ENCODE data around the gene NANOG.
"Not testable (repeated sequence)": the region's sequence is repeated elsewhere in the genome, so short reads cannot be mapped to it uniquely, and the experiment has no call there.

NANOG gene

GRCh38 chr12:7806863-7807487 lies 17.8 kb downstream of the NANOG start:
- DNase-seq = peak; percentile 36

- DNase-seq = not testable (repeated sequence)
Observed at GRCh38 chr12:7825754-7826153, 36.6 kb downstream of the NANOG start.

- not testable (repeated sequence) for DNase-seq
Observed at GRCh38 chr12:7829737-7830136, 40.5 kb downstream of the NANOG start.

- DNase-seq = peak; percentile 34
Observed at GRCh38 chr12:7832059-7832696, 43.0 kb downstream of the NANOG start.

- DNase-seq = not testable (repeated sequence)
Observed at GRCh38 chr12:7833201-7833600, 44.0 kb downstream of the NANOG start.

GRCh38 chr12:7833831-7834230 lies 44.6 kb downstream of the NANOG start:
- DNase-seq = no peak

- DNase-seq = no peak
Observed at GRCh38 chr12:7834701-7835100, 45.5 kb downstream of the NANOG start.

- no peak for DNase-seq
Observed at GRCh38 chr12:7835116-7835515, 45.9 kb downstream of the NANOG start.

GRCh38 chr12:7835766-7836165 lies 46.6 kb downstream of the NANOG start:
- DNase-seq = no peak

- DNase-seq = no peak
Observed at GRCh38 chr12:7837366-7837765, 48.2 kb downstream of the NANOG start.

GRCh38 chr12:7839226-7839625 lies 50.0 kb downstream of the NANOG start:
- DNase-seq = not testable (repeated sequence)

- not testable (repeated sequence) for DNase-seq
Observed at GRCh38 chr12:7839848-7840247, 50.6 kb downstream of the NANOG start.

- DNase-seq = not testable (repeated sequence)
Observed at GRCh38 chr12:7842444-7842843, 53.2 kb downstream of the NANOG start.

- DNase-seq = not testable (repeated sequence)
Observed at GRCh38 chr12:7843149-7843548, 53.9 kb downstream of the NANOG start.

- not testable (repeated sequence) for DNase-seq
Observed at GRCh38 chr12:7843583-7843982, 54.4 kb downstream of the NANOG start.

GRCh38 chr12:7844116-7844515 lies 54.9 kb downstream of the NANOG start:
- no peak for DNase-seq

- DNase-seq = not testable (repeated sequence)
Observed at GRCh38 chr12:7847226-7848097, 58.3 kb downstream of the NANOG start.

GRCh38 chr12:7848098-7848422 lies 58.9 kb downstream of the NANOG start:
- not testable (repeated sequence) for DNase-seq
